ENCODE results near the gene NFAT5.
A peak's percentile ranks its signal among the peaks of the same experiment; 100 is the strongest.

NFAT5 gene

GRCh38 chr16:69741951-69742904, 176.5 kb downstream of the NFAT5 start:
- Histone ChIP-seq H3K27me3 (ENCODE audit: control insufficient read depth, insufficient read depth, low read length) (no peaks in the 10 kb centered on the region), H3K36me3 (ENCODE audit: control insufficient read depth, low read depth, low read length) (peaks cover 68% of the 10 kb centered on the region), H3K9me3 (ENCODE audit: control insufficient read depth, low read depth, low read length) (no peaks in the 10 kb centered on the region), H3K4me1 (ENCODE audit: control insufficient read depth, low read depth, low read length) (no peaks in the 10 kb centered on the region), H3K4me3 (ENCODE audit: low read length) (no peak overlapping the region), H3K9ac (ENCODE audit: low read length) (no peak overlapping the region), H3K27ac (ENCODE audit: low read length) (no peak overlapping the region)

- Histone ChIP-seq H3K9me3 (ENCODE audit: control insufficient read depth, low read depth, low read length) (no peaks in the 10 kb centered on the region), H3K4me3 (ENCODE audit: low read length) (no peak overlapping the region), H3K4me1 (ENCODE audit: control insufficient read depth, low read depth, low read length) (no peaks in the 10 kb centered on the region), H3K36me3 (ENCODE audit: control insufficient read depth, low read depth, low read length) (peaks cover 90% of the 10 kb centered on the region), H3K27me3 (ENCODE audit: control insufficient read depth, insufficient read depth, low read length) (no peaks in the 10 kb centered on the region), H3K9ac (ENCODE audit: low read length) (no peak overlapping the region), H3K27ac (ENCODE audit: low read length) (no peak overlapping the region)
Observed at GRCh38 chr16:69744363-69745231, 178.8 kb downstream of the NFAT5 start.

DNA sequence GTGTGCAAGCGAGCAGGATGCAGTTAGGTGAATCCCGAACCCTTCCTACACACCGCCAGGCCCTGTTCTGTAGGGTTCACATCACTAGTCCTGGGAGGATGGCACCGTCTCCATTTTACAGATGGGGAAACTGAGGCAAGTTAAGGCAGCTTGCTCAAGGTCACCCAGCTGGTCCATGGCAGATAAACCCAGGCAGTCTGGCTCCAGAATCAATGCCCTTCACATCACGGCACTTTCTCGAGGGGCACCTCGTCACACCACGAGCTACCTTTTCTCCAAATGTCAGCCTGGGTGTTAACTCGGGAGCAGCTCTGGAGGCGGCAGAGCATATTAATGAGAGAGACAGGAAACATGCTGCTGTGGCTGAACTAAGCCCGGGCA, 179.5 kb downstream of the NFAT5 start:
- Histone ChIP-seq H3K27me3 (ENCODE audit: control insufficient read depth, insufficient read depth, low read length) (no peaks in the 10 kb centered on the region), H3K36me3 (ENCODE audit: control insufficient read depth, low read depth, low read length) (peaks cover 89% of the 10 kb centered on the region), H3K4me1 (ENCODE audit: control insufficient read depth, low read depth, low read length) (no peaks in the 10 kb centered on the region)

DNA sequence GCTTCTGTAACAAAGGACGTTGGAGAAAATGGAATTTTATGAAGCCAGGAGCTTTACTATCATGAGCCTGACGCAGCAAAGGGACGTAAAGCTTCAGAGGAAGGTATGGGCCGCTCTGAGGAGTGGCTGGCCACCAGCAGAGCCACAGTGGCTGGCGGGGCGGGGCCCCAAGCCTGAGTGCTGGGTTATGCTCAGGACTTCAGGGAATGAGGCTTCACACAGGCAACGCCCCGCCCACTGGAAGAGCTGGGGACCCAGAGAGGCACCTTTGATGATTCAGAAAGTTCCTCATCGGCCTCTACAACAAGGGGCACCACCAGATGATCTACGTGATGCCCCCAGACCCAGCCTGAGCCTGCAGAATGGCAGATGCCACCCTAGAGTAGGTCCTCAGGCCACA, 180.2 kb downstream of the NFAT5 start:
- Histone ChIP-seq H3K4me1 (ENCODE audit: control insufficient read depth, low read depth, low read length) (no peaks in the 10 kb centered on the region), H3K4me3 (ENCODE audit: low read length) (no peak overlapping the region), H3K9me3 (ENCODE audit: control insufficient read depth, low read depth, low read length) (no peaks in the 10 kb centered on the region), H3K27ac (ENCODE audit: low read length) (no peak overlapping the region), H3K27me3 (ENCODE audit: control insufficient read depth, insufficient read depth, low read length) (no peaks in the 10 kb centered on the region), H3K9ac (ENCODE audit: low read length) (no peak overlapping the region), H3K36me3 (ENCODE audit: control insufficient read depth, low read depth, low read length) (peaks cover 91% of the 10 kb centered on the region)

More for the DNA sequence above, 179.5 kb downstream of the NFAT5 start:
- H3K9ac ChIP-seq (ENCODE audit: low read length): no peak overlapping the region
- no peaks in the 10 kb centered on the region for H3K9me3 ChIP-seq (ENCODE audit: control insufficient read depth, low read depth, low read length)
- no peak overlapping the region for H3K27ac ChIP-seq (ENCODE audit: low read length)
- no peak overlapping the region for H3K4me3 ChIP-seq (ENCODE audit: low read length)

- peaks cover 88% of the 10 kb centered on the region for H3K36me3 ChIP-seq (ENCODE audit: control insufficient read depth, low read depth, low read length)
- no peak overlapping the region for H3K27ac ChIP-seq (ENCODE audit: low read length)
- no peak overlapping the region for H3K4me3 ChIP-seq (ENCODE audit: low read length)
- no peaks in the 10 kb centered on the region for H3K4me1 ChIP-seq (ENCODE audit: control insufficient read depth, low read depth, low read length)
- H3K9ac ChIP-seq (ENCODE audit: low read length): no peak overlapping the region
- no peaks in the 10 kb centered on the region for H3K9me3 ChIP-seq (ENCODE audit: control insufficient read depth, low read depth, low read length)
- no peaks in the 10 kb centered on the region for H3K27me3 ChIP-seq (ENCODE audit: control insufficient read depth, insufficient read depth, low read length)
Observed at GRCh38 chr16:69747115-69747514, 181.3 kb downstream of the NFAT5 start.

- Histone ChIP-seq H3K27me3 (ENCODE audit: control insufficient read depth, insufficient read depth, low read length) (no peaks in the 10 kb centered on the region), H3K9ac (ENCODE audit: low read length) (no peak overlapping the region), H3K4me1 (ENCODE audit: control insufficient read depth, low read depth, low read length) (no peaks in the 10 kb centered on the region), H3K9me3 (ENCODE audit: control insufficient read depth, low read depth, low read length) (no peaks in the 10 kb centered on the region), H3K4me3 (ENCODE audit: low read length) (no peak overlapping the region), H3K27ac (ENCODE audit: low read length) (no peak overlapping the region), H3K36me3 (ENCODE audit: control insufficient read depth, low read depth, low read length) (peaks cover 75% of the 10 kb centered on the region)
Observed at GRCh38 chr16:69748694-69749345, 183.1 kb downstream of the NFAT5 start.

- H3K27me3 ChIP-seq (ENCODE audit: control insufficient read depth, insufficient read depth, low read length): no peaks in the 10 kb centered on the region
- H3K4me3 ChIP-seq (ENCODE audit: low read length): peak overlapping the region; percentile 93
- H3K9ac ChIP-seq (ENCODE audit: low read length): peak overlapping the region; percentile 98
- no peaks in the 10 kb centered on the region for H3K9me3 ChIP-seq (ENCODE audit: control insufficient read depth, low read depth, low read length)
- H3K36me3 ChIP-seq (ENCODE audit: control insufficient read depth, low read depth, low read length): peaks cover 25% of the 10 kb centered on the region
- no peaks in the 10 kb centered on the region for H3K4me1 ChIP-seq (ENCODE audit: control insufficient read depth, low read depth, low read length)
- peak overlapping the region; percentile 94 for H3K27ac ChIP-seq (ENCODE audit: low read length)
Observed at GRCh38 chr16:69754143-69754468, 188.3 kb downstream of the NFAT5 start.

Data from iPS-18a (cell line).